ENCODE measurements around the gene PTPRG.
"Not testable (repeated sequence)": the region's sequence is repeated elsewhere in the genome, so short reads cannot be mapped to it uniquely, and the experiment has no call there.

PTPRG gene

GRCh38 chr3:61733000-61733399, 171.6 kb downstream of the PTPRG start:
- no peak for DNase-seq

GRCh38 chr3:61733876-61734275, 172.5 kb downstream of the PTPRG start:
- DNase-seq: no peak

GRCh38 chr3:61734749-61735686, 173.6 kb downstream of the PTPRG start:
- no peak for DNase-seq

- no peak for DNase-seq
Measured at GRCh38 chr3:61736506-61736905, 175.1 kb downstream of the PTPRG start.

GRCh38 chr3:61739640-61740039, 178.3 kb downstream of the PTPRG start:
- DNase-seq: no peak

- DNase-seq: no peak
Measured at GRCh38 chr3:61740494-61740893, 179.1 kb downstream of the PTPRG start.

- no peak for DNase-seq
Measured at GRCh38 chr3:61741551-61741950, 180.2 kb downstream of the PTPRG start.

GRCh38 chr3:61742006-61742405, 180.6 kb downstream of the PTPRG start:
- no peak for DNase-seq

- no peak for DNase-seq
Measured at GRCh38 chr3:61743067-61743466, 181.7 kb downstream of the PTPRG start.

- DNase-seq: no peak
Measured at GRCh38 chr3:61743686-61744242, 182.4 kb downstream of the PTPRG start.

- no peak for DNase-seq
Measured at GRCh38 chr3:61748288-61748687, 186.9 kb downstream of the PTPRG start.

- no peak for DNase-seq
Measured at GRCh38 chr3:61750766-61751165, 189.4 kb downstream of the PTPRG start.

- DNase-seq: no peak
Measured at GRCh38 chr3:61758839-61759238, 197.5 kb downstream of the PTPRG start.

GRCh38 chr3:61760783-61761182, 199.4 kb downstream of the PTPRG start:
- not testable (repeated sequence) for DNase-seq

- DNase-seq: no peak
Measured at GRCh38 chr3:61761694-61762430, 200.5 kb downstream of the PTPRG start.

GRCh38 chr3:61765157-61765876, 203.9 kb downstream of the PTPRG start:
- DNase-seq: peak; percentile 19

- DNase-seq: peak; percentile 18
Measured at GRCh38 chr3:61768284-61769037, 207.1 kb downstream of the PTPRG start.

GRCh38 chr3:61769266-61769990, 208.1 kb downstream of the PTPRG start:
- no peak for DNase-seq

GRCh38 chr3:61771976-61772375, 210.6 kb downstream of the PTPRG start:
- peak; percentile 17 for DNase-seq

- DNase-seq: peak; percentile 56
Measured at GRCh38 chr3:61772456-61772855, 211.1 kb downstream of the PTPRG start.

- no peak for DNase-seq
Measured at GRCh38 chr3:61774279-61774890, 213.0 kb downstream of the PTPRG start.

Data from HCEC 1CT (cell line).